HepG2 (cell line): ENCODE measurements around the gene IRF3. TPM values are rescaled to one million over a fixed set of nuclear protein-coding genes. Genes with fewer than 3 reads are reported as not detected.
A peak's percentile ranks its signal among the peaks of the same experiment; 100 is the strongest.

Experiments
- HNRNPL ChIP-seq: fragments of 200-400 bp; formaldehyde crosslinking; IDR thresholded peaks from 2 replicates; pipeline ENCODE4 v1.6.1; 2017; ENCODE audit warnings: mild to moderate bottlenecking, low read depth, low read length
- MEF2D ChIP-seq: sonication (generic); formaldehyde crosslinking; IDR thresholded peaks from 2 replicates; pipeline ENCODE4 v1.5.1; 2020; ENCODE audit warnings: mild to moderate bottlenecking, missing genetic modification reagents
- NFKB2 ChIP-seq: sonication (generic); formaldehyde crosslinking; IDR thresholded peaks from 2 replicates; pipeline ENCODE4 v1.4.0; 2020; ENCODE audit warnings: missing genetic modification reagents, borderline replicate concordance
- SPEN ChIP-seq: sonication (generic); formaldehyde crosslinking; IDR thresholded peaks from 2 replicates; pipeline ENCODE4 v1.5.1; 2020; ENCODE audit warnings: low read depth, mild to moderate bottlenecking, missing genetic modification reagents
- ZNF329 ChIP-seq: sonication (generic); formaldehyde crosslinking; IDR thresholded peaks from 2 replicates; pipeline ENCODE4 v1.9.0; 2021; ENCODE audit warnings: low read depth, mild to moderate bottlenecking, missing genetic modification reagents
- ZNF33B ChIP-seq: sonication (generic); formaldehyde crosslinking; IDR thresholded peaks from 2 replicates; pipeline ENCODE4 v1.5.1; 2020; ENCODE audit warnings: mild to moderate bottlenecking, missing genetic modification reagents
- ZNF557 ChIP-seq: sonication (generic); formaldehyde crosslinking; IDR thresholded peaks from 2 replicates; pipeline ENCODE4 v1.4.0; 2020; ENCODE audit warnings: missing genetic modification reagents
- ZNF589 ChIP-seq: sonication (generic); formaldehyde crosslinking; conservative IDR thresholded peaks from 2 replicates; pipeline ENCODE4 v1.8.0; 2022; ENCODE audit warnings: mild to moderate bottlenecking, moderate library complexity, missing genetic modification reagents
- ZNF615 ChIP-seq: sonication (generic); formaldehyde crosslinking; IDR thresholded peaks from 2 replicates; pipeline ENCODE4 v1.5.0; 2020; ENCODE audit warnings: mild to moderate bottlenecking, missing genetic modification reagents, borderline replicate concordance
- ZNF652 ChIP-seq: IDR thresholded peaks from 2 replicates; pipeline ENCODE4 v1.6.1; 2016; ENCODE audit warnings: low read depth, borderline replicate concordance
- polyA plus RNA-seq, 8 experiments: library from polyadenylated mRNA; depleted of rRNA in 3 of 8; stranded (reverse) in 7 of 8; unstranded in 1 of 8; fragments of >200 nt; fragmentation: Illumina TruSeq in 4 of 8; extraction: Trizol in 4 of 8; gene quantifications; 2 replicates each; pipeline versions ENCODE4 v1.2.1 to v1.2.3, GENCODE V29; 2011 to 2016; ENCODE audit warnings: low read depth in 4 of 8, missing spikeins in 1 of 8, mixed read lengths in 1 of 8; ENCODE audit not compliant: insufficient read depth in 1 of 8
- total RNA-seq, 5 experiments: library from RNA; depleted of rRNA; stranded (reverse); fragments of >200 nt; fragmentation: Illumina TruSeq; extraction: Trizol; gene quantifications; 2 replicates each; pipeline ENCODE4 v1.2.3, GENCODE V29; 2016; ENCODE audit warnings: low read depth in 1 of 5
- TF ChIP-seq, protein P1 (sequence below): sonication (generic); formaldehyde crosslinking; IDR thresholded peaks from 2 replicates; pipeline ENCODE4 v1.4.0; 2020; ENCODE audit warnings: mild to moderate bottlenecking, missing genetic modification reagents
- TF ChIP-seq, protein P2 (sequence below): sonication (generic); formaldehyde crosslinking; IDR thresholded peaks from 2 replicates; pipeline ENCODE4 v1.5.0; 2020; ENCODE audit warnings: mild to moderate bottlenecking, missing genetic modification reagents
- TF ChIP-seq, protein P3 (sequence below): sonication (generic); formaldehyde crosslinking; IDR thresholded peaks from 2 replicates; pipeline ENCODE4 v1.5.0; 2020; ENCODE audit warnings: missing genetic modification reagents, mild to moderate bottlenecking, borderline replicate concordance
- TF ChIP-seq, protein P4 (sequence below): sonication (generic); formaldehyde crosslinking; IDR thresholded peaks from 2 replicates; pipeline ENCODE4 v1.5.0; 2020; ENCODE audit warnings: missing genetic modification reagents, mild to moderate bottlenecking, borderline replicate concordance
- TF ChIP-seq, protein P5 (sequence below): sonication (generic); formaldehyde crosslinking; IDR thresholded peaks from 2 replicates; pipeline ENCODE4 v1.9.0; 2022; ENCODE audit warnings: missing genetic modification reagents, mild to moderate bottlenecking, borderline replicate concordance

Gene IRF3
- total and polyA plus RNA-seq, 2 of the 13 experiments (the other 11 are each of a cell fraction or from before 2014, with no cell fraction given): 61.9 to 65.5 TPM

DNA sequence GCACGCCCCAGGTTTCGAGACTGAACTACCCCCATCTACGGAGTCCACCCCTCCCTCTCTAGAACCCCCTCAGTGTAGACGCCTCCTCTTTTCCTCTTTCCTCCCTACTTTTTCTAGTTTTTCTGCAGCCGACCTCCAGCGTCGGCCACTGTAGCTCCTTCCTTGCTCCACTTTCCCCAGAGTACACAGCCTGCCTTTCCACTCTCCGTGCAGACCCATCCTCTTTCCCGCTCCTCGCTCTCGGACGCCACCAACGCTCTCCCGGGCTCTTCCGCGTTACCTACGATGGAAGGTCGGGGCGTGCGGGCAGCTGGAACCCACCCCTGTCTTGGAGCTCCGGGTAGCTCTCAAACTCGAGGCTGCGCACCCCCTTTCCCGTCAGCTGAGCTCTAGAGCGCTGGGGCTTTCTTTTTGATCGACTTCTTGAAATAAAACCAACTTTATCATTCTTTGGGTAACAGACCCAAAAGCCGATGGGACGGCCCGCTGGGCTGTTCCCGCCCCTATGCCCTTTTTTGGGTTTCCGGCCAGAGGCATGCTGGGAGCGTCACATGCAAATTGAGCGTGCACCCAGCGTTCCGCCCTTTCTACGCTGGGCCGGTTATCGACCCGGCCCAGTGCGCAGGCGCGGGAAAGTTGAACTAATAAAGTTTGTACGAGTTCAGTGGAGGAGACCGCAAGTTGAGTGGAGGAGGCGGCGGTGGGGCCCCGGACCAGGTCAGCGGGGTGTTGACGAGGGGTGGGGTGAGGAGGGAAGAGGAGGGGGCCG is at the start of gene IRF3, which contains the start of gene BCL2L12 (continued):
- TF ChIP-seq MEF2D (peak; percentile 73), ZNF615 (CRISPR knock-in tag) (peak; percentile 60; the same call in 1 of the 2 replicates), ZNF329 (CRISPR knock-in tag) (no peak), NFKB2 (CRISPR knock-in tag) (no peak), ZNF652 (CRISPR knock-in tag) (no peak), ZNF33B (no peak), ZNF557 (no peak), HNRNPL (no peak), SPEN (peak; percentile 79), ZNF589 (no peak)
- TF ChIP-seq, protein P1, sequence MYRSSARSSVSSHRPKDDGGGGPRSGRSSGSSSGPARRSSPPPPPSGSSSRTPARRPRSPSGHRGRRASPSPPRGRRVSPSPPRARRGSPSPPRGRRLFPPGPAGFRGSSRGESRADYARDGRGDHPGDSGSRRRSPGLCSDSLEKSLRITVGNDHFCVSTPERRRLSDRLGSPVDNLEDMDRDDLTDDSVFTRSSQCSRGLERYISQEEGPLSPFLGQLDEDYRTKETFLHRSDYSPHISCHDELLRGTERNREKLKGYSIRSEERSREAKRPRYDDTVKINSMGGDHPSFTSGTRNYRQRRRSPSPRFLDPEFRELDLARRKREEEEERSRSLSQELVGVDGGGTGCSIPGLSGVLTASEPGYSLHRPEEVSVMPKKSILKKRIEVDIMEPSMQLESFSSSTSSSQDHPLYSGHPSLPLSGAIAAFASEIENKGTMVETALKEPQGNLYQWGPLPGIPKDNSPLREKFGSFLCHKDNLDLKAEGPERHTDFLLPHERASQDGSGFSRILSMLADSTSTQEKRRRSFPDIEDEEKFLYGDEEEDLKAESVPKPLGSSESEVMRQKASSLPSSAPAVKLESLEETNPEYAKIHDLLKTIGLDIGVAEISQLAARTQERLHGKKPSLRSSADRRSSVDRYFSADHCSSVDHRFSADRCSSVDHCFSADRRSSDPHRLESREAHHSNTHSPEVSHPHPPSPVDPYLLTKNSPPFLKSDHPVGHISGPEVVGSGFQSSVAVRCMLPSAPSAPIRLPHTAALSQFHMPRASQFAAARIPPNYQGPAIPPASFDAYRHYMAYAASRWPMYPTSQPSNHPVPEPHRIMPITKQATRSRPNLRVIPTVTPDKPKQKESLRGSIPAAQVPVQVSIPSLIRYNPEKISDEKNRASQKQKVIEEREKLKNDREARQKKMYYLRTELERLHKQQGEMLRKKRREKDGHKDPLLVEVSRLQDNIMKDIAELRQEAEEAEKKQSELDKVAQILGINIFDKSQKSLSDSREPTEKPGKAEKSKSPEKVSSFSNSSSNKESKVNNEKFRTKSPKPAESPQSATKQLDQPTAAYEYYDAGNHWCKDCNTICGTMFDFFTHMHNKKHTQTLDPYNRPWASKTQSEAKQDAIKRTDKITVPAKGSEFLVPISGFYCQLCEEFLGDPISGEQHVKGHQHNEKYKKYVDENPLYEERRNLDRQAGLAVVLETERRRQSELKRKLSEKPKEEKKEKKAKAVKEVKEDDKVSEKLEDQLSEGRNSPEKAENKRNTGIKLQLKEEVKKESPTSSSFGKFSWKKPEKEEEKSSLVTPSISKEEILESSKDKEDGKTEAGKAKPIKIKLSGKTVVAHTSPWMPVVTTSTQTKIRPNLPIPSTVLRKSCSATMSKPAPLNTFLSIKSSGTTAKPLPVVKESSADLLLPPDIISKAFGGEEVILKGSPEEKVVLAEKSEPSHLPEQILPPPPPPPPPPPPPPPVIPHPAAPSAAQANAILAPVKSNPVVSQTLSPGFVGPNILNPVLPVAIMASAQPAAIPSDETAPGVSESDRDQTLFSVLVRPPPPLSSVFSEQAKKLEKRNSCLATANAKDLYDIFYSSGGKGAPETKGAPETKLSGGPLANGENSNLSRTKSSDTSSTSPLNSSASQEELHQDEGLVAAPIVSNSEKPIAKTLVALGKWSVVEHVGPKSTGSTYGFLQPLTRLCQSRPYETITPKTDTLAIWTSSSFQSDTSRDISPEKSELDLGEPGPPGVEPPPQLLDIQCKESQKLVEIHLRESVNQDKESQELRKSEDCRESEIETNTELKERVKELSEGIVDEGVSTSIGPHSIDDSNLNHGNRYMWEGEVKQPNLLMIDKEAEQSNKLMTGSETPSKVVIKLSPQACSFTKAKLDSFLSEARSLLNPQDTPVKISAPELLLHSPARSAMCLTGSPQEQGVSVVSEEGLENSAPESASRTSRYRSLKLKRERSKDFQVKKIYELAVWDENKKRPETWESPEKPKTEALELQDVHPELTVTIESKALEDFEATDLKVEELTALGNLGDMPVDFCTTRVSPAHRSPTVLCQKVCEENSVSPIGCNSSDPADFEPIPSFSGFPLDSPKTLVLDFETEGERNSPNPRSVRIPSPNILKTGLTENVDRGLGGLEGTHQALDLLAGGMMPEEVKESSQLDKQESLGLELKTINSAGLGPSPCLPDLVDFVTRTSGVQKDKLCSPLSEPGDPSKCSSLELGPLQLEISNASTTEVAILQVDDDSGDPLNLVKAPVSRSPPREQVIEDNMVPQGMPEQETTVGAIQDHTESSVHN: no peak
- TF ChIP-seq, protein P2, sequence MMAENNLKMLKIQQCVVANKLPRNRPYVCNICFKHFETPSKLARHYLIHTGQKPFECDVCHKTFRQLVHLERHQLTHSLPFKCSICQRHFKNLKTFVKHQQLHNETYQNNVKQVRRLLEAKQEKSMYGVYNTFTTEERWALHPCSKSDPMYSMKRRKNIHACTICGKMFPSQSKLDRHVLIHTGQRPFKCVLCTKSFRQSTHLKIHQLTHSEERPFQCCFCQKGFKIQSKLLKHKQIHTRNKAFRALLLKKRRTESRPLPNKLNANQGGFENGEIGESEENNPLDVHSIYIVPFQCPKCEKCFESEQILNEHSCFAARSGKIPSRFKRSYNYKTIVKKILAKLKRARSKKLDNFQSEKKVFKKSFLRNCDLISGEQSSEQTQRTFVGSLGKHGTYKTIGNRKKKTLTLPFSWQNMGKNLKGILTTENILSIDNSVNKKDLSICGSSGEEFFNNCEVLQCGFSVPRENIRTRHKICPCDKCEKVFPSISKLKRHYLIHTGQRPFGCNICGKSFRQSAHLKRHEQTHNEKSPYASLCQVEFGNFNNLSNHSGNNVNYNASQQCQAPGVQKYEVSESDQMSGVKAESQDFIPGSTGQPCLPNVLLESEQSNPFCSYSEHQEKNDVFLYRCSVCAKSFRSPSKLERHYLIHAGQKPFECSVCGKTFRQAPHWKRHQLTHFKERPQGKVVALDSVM (CRISPR knock-in tag): no peak
- TF ChIP-seq, protein P3, sequence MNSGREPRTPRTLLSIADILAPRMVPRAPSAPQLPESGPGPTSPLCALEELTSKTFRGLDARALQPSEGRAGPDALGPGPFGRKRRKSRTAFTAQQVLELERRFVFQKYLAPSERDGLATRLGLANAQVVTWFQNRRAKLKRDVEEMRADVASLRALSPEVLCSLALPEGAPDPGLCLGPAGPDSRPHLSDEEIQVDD: no peak
- TF ChIP-seq, protein P4, sequence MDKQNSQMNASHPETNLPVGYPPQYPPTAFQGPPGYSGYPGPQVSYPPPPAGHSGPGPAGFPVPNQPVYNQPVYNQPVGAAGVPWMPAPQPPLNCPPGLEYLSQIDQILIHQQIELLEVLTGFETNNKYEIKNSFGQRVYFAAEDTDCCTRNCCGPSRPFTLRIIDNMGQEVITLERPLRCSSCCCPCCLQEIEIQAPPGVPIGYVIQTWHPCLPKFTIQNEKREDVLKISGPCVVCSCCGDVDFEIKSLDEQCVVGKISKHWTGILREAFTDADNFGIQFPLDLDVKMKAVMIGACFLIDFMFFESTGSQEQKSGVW: no peak
- TF ChIP-seq, protein P5, sequence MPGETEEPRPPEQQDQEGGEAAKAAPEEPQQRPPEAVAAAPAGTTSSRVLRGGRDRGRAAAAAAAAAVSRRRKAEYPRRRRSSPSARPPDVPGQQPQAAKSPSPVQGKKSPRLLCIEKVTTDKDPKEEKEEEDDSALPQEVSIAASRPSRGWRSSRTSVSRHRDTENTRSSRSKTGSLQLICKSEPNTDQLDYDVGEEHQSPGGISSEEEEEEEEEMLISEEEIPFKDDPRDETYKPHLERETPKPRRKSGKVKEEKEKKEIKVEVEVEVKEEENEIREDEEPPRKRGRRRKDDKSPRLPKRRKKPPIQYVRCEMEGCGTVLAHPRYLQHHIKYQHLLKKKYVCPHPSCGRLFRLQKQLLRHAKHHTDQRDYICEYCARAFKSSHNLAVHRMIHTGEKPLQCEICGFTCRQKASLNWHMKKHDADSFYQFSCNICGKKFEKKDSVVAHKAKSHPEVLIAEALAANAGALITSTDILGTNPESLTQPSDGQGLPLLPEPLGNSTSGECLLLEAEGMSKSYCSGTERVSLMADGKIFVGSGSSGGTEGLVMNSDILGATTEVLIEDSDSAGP (CRISPR knock-in tag): peak; percentile 56; the same call in 1 of the 2 replicates
